Stomach (tissue), 4 donors: ENCODE data around the gene RNF141.

Source experiments
- EP300 ChIP-seq: sonication (generic); formaldehyde crosslinking; IDR thresholded peaks from one replicate; pipeline ENCODE4 v1.6.1; 2017; ENCODE audit warnings: antibody characterized with exemption
- POLR2A ChIP-seq, 4 donors: fragments of 450-650 bp; IDR thresholded peaks; one replicate each; pipeline ENCODE4 v1.6.1; 2016; ENCODE audit warnings: antibody characterized with exemption in 4 of 4, control low read depth in 2 of 4, mild to moderate bottlenecking in 1 of 4, moderate library complexity in 1 of 4
- POLR2AphosphoS5 ChIP-seq, 3 donors: sonication (generic); formaldehyde crosslinking; IDR thresholded peaks; one replicate each; pipeline ENCODE4 v1.6.1; 2016; ENCODE audit warnings: antibody characterized with exemption in 3 of 3
- TF ChIP-seq, protein P1 (sequence below), 7 experiments: fragments of 450-650 bp in 4 of 7; fragments of 200-600 bp in 3 of 7; sonication (generic) in 3 of 7; IDR thresholded peaks; one replicate each; pipeline ENCODE4 v1.5.1; 2016 to 2019; ENCODE audit warnings: antibody characterized with exemption in 7 of 7, control low read depth in 2 of 7, mild to moderate bottlenecking in 1 of 7

DNA sequence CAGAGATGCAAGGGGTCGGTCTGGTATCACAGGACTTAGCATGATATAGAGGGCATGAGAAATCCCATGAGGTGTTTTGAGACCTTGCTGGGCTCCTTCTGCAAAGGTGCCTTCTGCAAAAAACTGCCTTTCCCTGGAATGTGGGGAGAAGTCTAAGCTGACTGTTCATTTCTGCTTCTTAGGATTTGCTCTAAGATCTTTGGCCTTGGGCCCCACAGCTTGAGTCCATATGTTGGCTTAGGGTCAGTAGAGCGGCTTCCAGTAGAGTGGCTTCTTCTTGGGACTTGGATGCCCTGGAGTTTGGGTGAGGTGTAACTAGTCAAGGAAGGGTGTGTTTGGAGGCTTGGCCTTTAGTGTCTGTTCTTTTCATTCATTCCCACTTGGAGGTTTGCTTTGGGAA, 48.9 kb downstream of the RNF141 start:
- TF ChIP-seq, protein P1, sequence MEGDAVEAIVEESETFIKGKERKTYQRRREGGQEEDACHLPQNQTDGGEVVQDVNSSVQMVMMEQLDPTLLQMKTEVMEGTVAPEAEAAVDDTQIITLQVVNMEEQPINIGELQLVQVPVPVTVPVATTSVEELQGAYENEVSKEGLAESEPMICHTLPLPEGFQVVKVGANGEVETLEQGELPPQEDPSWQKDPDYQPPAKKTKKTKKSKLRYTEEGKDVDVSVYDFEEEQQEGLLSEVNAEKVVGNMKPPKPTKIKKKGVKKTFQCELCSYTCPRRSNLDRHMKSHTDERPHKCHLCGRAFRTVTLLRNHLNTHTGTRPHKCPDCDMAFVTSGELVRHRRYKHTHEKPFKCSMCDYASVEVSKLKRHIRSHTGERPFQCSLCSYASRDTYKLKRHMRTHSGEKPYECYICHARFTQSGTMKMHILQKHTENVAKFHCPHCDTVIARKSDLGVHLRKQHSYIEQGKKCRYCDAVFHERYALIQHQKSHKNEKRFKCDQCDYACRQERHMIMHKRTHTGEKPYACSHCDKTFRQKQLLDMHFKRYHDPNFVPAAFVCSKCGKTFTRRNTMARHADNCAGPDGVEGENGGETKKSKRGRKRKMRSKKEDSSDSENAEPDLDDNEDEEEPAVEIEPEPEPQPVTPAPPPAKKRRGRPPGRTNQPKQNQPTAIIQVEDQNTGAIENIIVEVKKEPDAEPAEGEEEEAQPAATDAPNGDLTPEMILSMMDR (IDR thresholded peaks at IDR 0.05), result no peak
- TF ChIP-seq EP300 (no peak), POLR2AphosphoS5 (IDR thresholded peaks at IDR 0.05) (no peak), POLR2A (IDR thresholded peaks at IDR 0.05) (no peak)
